GM08714 (cell line): Measurements from ENCODE around the gene E2F4.

Experiments used
- H3K4me3 ChIP-seq: fragments of 200-500 bp; sonication (Bioruptor generic); 2 replicates; pipeline ENCODE4 v1.5.1; 2014; ENCODE audit warnings: mild to moderate bottlenecking, low read length, inconsistent platforms
- ZNF274 ChIP-seq: IDR thresholded peaks from 2 replicates; pipeline ENCODE4 v1.6.1; 2012; ENCODE audit warnings: mild to moderate bottlenecking, low read depth, low read length

E2F4 gene

DNA sequence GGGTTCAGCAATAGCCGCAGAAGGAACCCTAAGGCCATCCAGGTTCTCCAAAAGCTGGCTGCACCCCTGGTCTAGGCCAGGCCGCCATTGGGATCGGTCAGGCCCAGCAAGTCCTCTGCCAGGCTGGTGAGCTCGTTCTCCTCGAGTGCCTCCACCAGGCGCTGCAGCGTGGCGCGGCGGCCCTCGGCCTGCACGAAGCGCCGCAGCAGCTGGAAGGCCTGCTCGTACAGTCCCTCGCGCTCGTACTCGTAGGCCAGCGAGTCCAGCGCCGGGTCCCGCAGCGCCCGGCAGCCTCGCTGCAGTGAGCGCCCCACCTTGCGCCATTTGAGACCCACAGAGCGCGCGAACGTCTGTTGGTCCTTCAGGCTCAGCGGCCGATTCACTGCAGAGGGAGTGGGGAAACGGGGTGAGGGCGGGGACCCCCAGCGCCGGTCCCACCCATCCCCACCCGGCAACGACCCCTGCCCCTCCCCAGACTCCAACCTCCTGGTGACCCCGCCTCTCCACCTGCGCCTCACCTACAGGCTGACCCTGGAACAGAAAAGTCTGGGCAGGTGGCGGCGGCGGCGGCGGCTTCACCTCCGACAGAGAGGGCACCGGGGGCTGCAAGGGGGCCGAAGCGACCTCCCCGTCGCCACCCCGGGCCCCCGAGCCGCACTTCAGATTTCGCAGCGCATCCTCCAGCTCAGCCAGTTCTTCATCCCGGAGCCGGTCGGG, 37.2 kb upstream of the E2F4 start:
- no peak for TF ChIP-seq ZNF274
- H3K4me3 ChIP-seq, result no peak overlapping the region

DNA sequence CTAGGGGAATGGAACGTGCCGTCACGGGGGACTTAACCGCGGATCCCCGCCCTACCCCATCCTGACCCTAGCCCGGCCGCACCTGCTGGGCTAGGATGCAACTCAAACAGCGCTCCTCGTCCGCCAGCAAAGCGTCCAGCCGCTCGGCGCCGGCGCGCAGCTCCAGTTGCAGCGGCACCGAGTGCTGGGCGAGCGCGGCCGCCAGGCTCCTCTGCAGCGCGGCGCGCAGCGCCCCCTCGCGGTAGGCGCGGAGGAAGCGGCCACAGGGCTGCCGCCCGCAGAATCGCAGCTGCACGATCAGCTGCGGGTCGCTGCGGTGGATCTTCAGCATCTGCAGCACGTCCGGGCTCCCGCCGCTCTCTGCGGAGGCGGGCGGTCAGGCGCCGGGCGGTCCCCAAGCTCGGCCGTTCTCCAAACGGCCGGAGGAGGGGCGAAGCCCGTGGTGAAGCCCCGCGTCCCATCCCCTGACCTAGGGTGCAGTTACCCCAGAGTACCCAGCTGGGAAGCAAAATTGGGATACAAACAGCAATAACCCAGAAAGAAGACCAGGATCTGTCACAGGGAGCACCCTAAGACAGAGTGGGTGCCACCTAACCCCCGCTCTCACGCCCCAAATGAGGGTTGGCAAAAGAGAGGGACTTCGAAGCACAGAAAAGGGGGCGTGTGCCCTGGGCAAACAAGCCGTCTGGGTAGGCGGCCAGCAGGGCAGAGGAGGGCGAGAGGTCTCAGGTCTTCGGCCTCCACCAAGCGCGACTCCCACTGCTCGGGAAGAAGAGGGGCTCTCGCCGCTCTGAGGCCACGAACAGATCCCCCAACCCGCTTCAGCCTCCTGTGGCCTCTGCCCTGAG, 36.4 kb upstream of the E2F4 start:
- no peak overlapping the region for H3K4me3 ChIP-seq
- no peak for TF ChIP-seq ZNF274

DNA sequence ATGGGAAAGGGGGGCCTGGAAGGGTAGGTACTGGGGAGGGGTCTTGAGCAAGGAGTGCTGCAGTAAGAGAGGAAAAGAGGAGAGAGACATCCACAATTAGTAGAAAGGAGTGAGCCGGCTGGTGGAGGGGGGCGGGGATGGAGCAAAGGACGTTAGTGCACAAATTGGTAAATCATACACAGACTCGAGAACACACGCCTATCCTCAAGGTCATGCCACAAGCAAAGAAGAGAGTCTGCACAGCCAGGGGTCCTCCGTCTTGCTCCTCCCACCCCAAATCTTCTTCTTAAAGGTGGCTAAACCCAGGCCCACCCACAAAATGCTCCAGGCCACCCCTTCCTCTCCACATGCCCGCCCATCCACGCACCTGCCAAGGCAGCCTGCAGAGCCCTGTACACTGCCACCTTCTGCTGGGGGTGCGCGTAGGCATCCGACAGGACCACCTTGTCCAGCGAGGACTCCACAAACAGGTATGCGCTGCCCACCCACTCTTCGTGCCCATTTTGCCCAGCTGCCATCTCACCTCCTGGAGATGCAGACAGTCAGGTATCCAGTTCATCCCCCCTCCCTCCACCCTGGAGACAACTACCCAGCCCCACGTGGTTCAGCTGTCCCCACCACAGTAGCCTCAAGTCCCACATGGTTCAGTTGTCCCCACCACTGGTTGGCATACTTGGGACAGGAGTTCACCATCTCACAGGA, 35.7 kb upstream of the E2F4 start:
- H3K4me3 ChIP-seq, result no peak overlapping the region
- no peak for TF ChIP-seq ZNF274

DNA sequence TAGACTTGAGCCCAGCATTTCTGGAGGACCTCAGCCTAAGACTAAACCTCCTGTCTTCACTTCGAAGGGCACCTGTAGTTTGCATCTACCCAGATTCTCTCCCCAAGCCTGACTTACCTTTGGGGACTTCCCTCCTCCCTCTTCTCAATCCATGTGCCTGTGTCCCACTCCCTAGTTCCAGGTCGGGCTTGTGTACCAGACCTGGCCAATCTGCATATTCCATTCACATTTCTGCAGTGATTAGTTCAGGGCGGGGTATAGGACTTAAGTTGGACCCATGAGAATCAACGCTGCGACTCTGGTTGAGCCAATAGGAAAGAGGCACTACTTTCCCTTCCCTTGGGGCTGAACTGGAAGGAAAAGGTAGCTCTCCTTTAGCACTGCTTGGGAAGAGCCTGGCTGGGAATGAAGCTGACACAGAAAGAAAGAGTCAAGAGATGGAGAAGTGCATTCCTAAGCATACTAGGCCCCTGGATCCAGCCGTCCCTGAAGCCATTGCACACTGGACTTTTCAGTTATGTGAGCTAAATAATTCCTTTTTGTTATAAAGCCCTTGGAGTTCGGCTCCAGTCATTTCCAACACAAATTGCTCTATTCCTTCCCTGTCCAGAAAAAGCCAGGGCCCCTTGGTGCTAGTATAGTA, 34.7 kb upstream of the E2F4 start:
- H3K4me3 ChIP-seq, result no peak overlapping the region
- TF ChIP-seq ZNF274, result no peak

DNA sequence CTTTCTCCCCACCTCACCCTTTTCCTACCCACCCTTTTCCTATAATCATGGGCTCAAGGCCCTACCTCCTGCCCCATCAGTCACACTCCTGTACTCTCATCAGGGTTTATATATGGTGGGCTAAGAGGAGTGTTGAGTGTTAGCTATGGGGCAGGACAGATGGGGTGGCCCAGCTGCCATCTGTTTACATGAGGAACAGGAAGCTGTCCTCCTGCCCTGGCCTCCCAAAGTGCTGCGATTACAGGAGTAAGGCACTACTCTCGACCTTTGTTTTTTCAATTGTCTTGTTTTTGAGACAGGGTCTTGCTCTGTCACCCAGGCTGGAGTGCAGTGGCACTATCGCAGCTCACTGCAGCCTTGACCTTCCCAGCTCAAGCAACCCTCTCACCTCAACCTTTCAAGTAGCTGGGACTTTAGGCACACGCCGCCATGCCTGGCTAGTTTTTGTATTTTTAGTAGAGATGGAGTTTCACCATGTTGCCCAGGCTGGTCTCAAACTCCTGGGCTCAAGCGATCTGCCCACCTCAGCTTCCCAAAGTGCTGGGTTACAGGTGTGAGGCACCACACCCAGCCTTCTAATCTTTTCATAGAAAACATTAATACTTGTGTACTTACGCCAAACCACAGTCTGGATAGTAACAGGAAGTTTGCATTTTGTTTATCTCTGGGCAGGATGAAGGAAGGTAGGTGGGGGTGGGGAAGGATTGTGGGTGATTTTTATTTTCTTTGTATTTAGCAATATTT, 33.9 kb upstream of the E2F4 start:
- no peak overlapping the region for H3K4me3 ChIP-seq
- no peak for TF ChIP-seq ZNF274

DNA sequence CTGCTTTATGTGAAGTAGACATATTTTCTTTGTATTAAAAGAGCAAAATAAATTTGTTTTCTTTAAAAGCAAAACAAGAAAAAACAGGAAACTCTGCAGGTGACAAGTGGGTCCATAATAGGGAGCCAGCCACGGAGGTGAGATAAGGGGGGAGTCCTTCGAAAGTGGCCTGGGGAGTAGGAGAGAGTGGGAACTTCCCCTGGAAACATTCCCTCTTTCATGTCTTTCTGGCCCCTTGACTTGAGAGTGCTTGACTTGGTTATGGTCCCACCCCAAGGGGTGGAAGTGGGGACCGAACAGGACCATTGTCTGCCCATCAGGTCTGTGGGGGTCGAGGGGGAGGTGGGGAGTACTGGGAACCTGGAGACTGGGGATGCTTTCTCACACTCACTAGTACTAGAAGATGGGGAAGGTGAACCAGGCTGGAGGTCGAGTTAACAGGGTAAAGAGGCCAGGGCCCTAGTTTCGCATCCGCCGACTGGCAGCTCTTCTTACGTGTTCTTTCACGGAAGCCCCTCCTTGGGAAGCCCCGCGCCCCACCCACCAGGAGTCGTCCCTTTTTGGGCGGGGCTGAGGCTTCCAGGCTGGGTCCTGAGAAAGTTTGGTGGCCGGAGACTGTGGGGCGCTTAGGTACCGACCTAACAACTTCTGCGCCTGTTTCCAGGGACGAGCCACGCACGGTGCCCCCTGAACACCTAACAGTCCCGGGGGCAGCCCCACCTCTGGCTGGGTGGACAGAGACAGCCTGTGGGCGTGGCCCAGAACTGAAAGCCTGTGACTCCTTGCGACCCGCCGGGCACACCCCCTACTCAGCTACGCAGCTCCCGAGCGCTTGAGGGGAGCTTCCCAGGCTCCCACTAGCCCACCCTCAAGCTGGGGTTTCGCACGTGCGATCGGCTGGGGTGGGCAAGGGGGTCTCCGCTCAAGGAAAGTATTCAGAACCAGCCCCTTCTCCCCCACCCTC, 33.0 kb upstream of the E2F4 start:
- peak overlapping the region; percentile 88 for H3K4me3 ChIP-seq
- TF ChIP-seq ZNF274, result no peak

DNA sequence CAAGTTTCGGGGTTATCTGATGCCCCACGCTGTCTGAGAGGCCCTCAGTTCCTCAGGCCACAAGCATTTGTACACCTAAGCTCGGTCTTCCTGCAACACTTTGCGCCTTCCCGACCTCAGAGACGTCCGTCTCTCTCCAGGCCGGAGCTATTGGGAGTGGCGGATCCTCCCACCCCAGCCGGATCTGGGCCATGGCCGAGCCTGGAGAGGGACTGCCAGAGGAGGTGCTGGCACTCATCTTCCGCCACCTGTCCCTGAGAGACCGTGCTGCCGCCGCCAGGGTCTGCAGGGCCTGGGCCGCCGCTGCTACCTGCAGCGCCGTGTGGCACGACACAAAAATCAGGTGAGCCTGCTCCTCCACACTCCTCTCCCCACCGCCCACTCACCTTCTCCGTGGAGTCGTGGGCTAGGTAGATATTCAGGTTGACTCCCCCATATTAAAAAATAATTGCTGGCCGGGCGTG, 30.3 kb upstream of the E2F4 start:
- H3K4me3 ChIP-seq, result no peak overlapping the region
- TF ChIP-seq ZNF274, result no peak

DNA sequence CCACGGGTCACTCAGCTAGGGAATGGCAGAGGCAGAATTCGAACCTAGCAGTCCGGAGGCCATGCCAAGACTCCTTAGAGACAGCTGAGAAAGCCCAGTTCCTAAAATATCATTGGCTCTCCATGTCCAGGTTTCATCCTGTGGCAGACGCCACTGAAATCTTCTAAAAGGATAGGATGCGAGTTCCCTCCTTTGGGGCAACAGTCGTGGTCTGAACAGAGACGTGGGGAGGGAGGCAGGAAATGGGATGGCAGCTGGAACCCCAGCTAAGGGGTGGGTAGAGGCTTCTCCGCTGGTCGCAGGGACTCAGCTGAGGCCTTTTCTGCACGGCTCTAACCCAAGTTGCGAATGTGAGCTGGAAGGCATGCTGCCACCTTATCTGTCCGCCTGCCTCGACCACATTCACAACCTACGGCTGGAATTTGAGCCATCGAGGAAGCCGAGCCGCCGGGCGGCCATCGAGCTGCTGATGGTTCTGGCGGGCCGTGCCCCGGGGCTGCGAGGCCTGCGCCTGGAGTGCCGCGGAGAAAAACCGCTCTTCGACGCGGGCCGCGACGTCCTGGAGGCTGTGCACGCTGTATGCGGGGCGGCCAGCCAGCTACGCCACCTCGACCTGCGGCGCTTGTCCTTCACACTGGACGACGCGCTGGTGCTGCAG, 29.3 kb upstream of the E2F4 start:
- no peak for TF ChIP-seq ZNF274
- no peak overlapping the region; the same call in 1 of the 2 replicates for H3K4me3 ChIP-seq

DNA sequence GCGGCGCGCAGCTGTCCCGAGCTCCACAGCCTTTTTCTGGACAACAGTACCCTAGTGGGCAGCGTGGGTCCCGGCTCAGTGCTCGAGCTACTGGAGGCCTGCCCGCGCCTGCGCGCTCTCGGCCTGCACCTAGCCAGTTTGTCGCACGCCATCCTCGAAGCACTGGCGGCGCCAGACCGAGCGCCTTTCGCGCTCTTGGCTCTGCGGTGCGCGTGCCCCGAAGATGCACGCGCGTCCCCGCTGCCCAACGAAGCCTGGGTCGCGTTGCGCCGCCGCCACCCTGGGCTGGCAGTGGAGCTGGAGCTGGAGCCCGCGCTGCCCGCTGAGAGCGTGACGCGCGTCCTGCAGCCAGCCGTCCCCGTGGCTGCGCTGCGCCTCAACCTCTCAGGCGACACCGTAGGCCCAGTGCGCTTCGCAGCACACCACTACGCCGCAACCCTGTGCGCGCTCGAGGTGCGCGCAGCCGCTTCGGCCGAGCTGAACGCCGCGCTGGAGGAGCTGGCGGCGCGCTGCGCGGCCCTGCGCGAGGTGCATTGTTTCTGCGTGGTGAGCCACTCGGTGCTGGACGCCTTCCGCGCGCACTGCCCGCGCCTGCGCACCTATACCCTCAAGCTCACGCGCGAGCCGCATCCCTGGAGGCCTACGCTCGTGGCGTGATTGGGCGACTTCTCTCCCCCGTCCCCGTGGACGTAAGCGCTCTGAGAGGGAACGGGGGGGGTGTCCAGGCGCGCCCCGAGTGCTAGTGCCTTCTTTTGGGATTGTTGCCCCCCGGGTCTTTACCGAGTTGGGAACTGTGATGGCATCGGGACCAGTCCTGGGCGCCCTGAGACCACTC, 28.6 kb upstream of the E2F4 start:
- TF ChIP-seq ZNF274, result no peak
- no peak overlapping the region; the same call in 1 of the 2 replicates for H3K4me3 ChIP-seq

DNA sequence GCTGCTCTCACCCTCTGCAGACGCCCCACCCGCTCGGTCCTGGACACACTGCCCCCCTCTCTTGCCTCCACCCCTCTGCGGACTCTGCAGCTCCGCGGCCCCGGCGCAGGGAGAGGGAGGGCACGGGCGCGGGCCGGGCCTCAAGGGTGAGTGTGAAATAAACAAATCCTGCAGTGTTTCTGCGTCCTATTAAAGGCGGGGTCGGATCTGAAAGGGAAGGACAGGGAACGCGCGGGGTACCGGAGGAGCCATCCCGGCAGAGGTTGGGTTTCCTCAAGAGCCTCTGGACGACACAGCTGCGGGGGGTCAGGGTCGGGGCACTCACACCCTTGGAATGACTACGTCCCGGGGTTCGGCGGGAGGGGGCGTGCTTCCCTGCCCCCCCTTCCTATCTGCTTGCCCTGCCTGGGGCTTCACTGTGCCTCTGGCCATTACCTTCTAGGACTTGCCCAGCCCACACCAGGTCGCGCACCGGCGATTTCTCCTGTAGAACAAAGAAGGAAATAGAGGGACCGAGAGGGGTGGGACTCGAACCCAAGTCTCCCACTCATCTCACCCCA, 27.9 kb upstream of the E2F4 start:
- H3K4me3 ChIP-seq, result no peak overlapping the region; the same call in 1 of the 2 replicates
- no peak for TF ChIP-seq ZNF274

DNA sequence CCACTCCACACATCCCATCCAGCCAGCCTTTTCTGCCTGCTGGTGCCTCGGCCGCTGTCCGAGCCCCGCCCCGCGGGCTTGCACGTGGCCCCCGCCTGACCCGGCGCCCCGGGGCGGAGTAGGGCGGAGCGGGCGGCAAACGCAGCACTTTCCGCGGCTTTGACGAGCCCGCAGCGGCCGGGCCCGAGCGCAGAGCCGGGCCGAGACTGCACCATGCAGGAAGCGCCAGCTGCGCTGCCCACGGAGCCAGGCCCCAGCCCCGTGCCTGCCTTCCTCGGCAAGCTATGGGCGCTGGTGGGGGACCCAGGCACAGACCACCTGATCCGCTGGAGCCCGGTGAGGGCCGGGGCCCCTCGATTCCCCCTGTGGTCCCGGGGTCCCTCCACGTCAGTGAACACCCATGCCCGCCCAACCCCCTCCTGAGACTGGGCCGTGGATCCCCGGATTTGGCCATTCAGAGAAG, 27.3 kb upstream of the E2F4 start, which contains the start of gene HSF4:
Gene HSF4, plus strand, starts transcription at position 147 of the 463 bp plus-strand sequence. Its CDS starts 67 bp downstream, at position 214.
- no peak for TF ChIP-seq ZNF274
- no peak within 1 kb of the TSS; the same call in 1 of the 2 replicates for H3K4me3 ChIP-seq
